ENCODE measurements around the gene PKP3. TPM values are rescaled to one million over a fixed set of nuclear protein-coding genes. Genes with fewer than 3 reads are reported as not detected.
A peak's percentile ranks its signal among the peaks of the same experiment; 100 is the strongest.

PKP3 gene
- polyA plus RNA-seq, 2 of the 4 experiments (the other 2 are of a cell fraction): 12.1 to 25.9 TPM

DNA sequence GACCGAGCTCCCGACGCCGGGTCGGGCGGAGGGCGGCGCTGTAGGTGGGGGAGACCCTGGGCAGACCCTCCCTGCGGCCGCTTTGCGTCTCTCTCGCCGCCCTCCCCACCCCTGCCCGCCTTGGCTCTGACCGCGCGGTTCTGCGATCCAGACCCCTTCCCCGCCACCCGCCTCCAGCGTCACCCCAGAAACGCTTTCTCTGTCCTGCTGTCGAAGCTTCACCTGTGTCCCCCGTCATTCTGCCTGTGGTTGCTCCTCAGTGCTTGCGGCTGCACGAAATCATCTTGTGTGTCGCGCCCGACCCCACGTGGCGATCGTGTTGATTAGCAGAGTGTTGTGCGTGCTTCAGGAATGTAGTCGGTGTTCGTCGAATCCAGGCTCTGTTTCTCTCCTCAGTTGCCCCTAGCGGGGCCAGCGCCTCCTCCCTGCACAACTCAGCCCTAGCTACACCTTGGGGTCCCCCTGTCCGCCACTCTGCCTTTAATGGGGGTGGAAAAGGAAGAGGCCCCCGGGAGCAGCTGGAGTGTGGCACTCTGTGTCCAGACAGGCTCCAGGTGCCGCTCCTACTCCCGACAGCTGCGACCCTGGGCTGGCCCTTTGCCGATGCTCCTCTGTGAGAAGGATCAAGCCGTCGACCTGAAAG, 56.9 kb downstream of the PKP3 start:
- H3K4me1 ChIP-seq: peaks cover 18% of the 10 kb centered on the region
- peak; percentile 66 to 69 for DNase-seq (ENCODE audit: low read depth in 1 of 2, low spot score in 1 of 2)
- H3K4me2 ChIP-seq: peak overlapping the region; percentile 84
- peak overlapping the region; percentile 98 for H3K4me3 ChIP-seq
- peak; percentile 8 to 17; a peak in 4 of 6 replicates for ATAC-seq
- peak overlapping the region; percentile 86 to 93 for H3K27ac ChIP-seq
- no peak for FAIRE-seq
- H3K9me3 ChIP-seq: no peaks in the 10 kb centered on the region
- CTCF ChIA-PET: interaction anchor here (0.8 to 8.4 kb wide), 14 partner anchors 11 to 232 kb away, joined by 3 to 112 read pairs (median 4); no protein-coding TSS in a partner anchor
- WGBS (ENCODE audit: missing lambda C conversion rate): 13% methylated on average over 40 of the region's 46 CpGs
- POLR2A ChIA-PET: interaction anchor here (0.6 to 2.2 kb wide), 3 partner anchors 44 to 244 kb away, joined by 3 to 11 read pairs (median 7); partner anchors contain the start of genes BET1L and RIC8A
- TF ChIP-seq ZSCAN20 (CRISPR knock-in tag; IDR thresholded peaks at IDR 0.05) (no peak), ESRRA (IDR thresholded peaks at IDR 0.05; ENCODE audit: borderline replicate concordance, low read length) (no peak), FOXS1 (CRISPR knock-in tag; IDR thresholded peaks at IDR 0.05) (no peak), EHMT2 (IDR thresholded peaks at IDR 0.05; ENCODE audit: low read depth) (no peak), HOXB13 (CRISPR knock-in tag; IDR thresholded peaks at IDR 0.05; ENCODE audit: low read depth) (no peak), NFE2L2 (conservative IDR thresholded peaks at IDR 0.05; ENCODE audit: low read length) (no peak), CHD2 (IDR thresholded peaks at IDR 0.05; ENCODE audit: low read length, partially characterized antibody) (no peak), RNF2 (IDR thresholded peaks at IDR 0.05; ENCODE audit: borderline replicate concordance, low read depth) (no peak), CBX8 (IDR thresholded peaks at IDR 0.05) (no peak), POLR2AphosphoS2 (conservative IDR thresholded peaks at IDR 0.05; ENCODE audit: low read length) (no peak), RAD21 (conservative IDR thresholded peaks at IDR 0.05 in 1 of 2, IDR thresholded peaks at IDR 0.05 in 1 of 2) (peak; percentile 46 to 48; a peak in 4 of 5 replicates), KDM1A (IDR thresholded peaks at IDR 0.05; ENCODE audit: low read depth) (no peak), RARB (CRISPR knock-in tag; IDR thresholded peaks at IDR 0.05) (no peak), NR3C1 (IDR thresholded peaks at IDR 0.05) (no peak), ZNF302 (CRISPR knock-in tag; IDR thresholded peaks at IDR 0.05) (no peak), HDAC2 (IDR thresholded peaks at IDR 0.05) (no peak), SMC3 (IDR thresholded peaks at IDR 0.05) (no peak), FOSB (CRISPR knock-in tag; IDR thresholded peaks at IDR 0.05) (no peak), HOXB5 (CRISPR knock-in tag; IDR thresholded peaks at IDR 0.05) (no peak), JUN (IDR thresholded peaks at IDR 0.05) (no peak), HOXA7 (CRISPR knock-in tag; IDR thresholded peaks at IDR 0.05) (no peak), NPAS2 (CRISPR knock-in tag; IDR thresholded peaks at IDR 0.05; ENCODE audit: borderline replicate concordance) (no peak), FOSL2 (IDR thresholded peaks at IDR 0.05) (no peak), FOSL2 (CRISPR knock-in tag; IDR thresholded peaks at IDR 0.05) (no peak), MYC (IDR thresholded peaks at IDR 0.05; ENCODE audit: borderline replicate concordance, low read length) (peak; percentile 24; the same call in 1 of the 2 replicates)
- TF ChIP-seq, protein P1, sequence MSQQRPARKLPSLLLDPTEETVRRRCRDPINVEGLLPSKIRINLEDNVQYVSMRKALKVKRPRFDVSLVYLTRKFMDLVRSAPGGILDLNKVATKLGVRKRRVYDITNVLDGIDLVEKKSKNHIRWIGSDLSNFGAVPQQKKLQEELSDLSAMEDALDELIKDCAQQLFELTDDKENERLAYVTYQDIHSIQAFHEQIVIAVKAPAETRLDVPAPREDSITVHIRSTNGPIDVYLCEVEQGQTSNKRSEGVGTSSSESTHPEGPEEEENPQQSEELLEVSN (IDR thresholded peaks at IDR 0.05; ENCODE audit: borderline replicate concordance, low read depth): no peak; the same call in 1 of the 2 replicates
- TF ChIP-seq, protein P2, sequence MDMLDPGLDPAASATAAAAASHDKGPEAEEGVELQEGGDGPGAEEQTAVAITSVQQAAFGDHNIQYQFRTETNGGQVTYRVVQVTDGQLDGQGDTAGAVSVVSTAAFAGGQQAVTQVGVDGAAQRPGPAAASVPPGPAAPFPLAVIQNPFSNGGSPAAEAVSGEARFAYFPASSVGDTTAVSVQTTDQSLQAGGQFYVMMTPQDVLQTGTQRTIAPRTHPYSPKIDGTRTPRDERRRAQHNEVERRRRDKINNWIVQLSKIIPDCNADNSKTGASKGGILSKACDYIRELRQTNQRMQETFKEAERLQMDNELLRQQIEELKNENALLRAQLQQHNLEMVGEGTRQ (IDR thresholded peaks at IDR 0.05): no peak
- TF ChIP-seq, protein P3, sequence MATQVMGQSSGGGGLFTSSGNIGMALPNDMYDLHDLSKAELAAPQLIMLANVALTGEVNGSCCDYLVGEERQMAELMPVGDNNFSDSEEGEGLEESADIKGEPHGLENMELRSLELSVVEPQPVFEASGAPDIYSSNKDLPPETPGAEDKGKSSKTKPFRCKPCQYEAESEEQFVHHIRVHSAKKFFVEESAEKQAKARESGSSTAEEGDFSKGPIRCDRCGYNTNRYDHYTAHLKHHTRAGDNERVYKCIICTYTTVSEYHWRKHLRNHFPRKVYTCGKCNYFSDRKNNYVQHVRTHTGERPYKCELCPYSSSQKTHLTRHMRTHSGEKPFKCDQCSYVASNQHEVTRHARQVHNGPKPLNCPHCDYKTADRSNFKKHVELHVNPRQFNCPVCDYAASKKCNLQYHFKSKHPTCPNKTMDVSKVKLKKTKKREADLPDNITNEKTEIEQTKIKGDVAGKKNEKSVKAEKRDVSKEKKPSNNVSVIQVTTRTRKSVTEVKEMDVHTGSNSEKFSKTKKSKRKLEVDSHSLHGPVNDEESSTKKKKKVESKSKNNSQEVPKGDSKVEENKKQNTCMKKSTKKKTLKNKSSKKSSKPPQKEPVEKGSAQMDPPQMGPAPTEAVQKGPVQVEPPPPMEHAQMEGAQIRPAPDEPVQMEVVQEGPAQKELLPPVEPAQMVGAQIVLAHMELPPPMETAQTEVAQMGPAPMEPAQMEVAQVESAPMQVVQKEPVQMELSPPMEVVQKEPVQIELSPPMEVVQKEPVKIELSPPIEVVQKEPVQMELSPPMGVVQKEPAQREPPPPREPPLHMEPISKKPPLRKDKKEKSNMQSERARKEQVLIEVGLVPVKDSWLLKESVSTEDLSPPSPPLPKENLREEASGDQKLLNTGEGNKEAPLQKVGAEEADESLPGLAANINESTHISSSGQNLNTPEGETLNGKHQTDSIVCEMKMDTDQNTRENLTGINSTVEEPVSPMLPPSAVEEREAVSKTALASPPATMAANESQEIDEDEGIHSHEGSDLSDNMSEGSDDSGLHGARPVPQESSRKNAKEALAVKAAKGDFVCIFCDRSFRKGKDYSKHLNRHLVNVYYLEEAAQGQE (IDR thresholded peaks at IDR 0.05): no peak
- TF ChIP-seq, protein P4, sequence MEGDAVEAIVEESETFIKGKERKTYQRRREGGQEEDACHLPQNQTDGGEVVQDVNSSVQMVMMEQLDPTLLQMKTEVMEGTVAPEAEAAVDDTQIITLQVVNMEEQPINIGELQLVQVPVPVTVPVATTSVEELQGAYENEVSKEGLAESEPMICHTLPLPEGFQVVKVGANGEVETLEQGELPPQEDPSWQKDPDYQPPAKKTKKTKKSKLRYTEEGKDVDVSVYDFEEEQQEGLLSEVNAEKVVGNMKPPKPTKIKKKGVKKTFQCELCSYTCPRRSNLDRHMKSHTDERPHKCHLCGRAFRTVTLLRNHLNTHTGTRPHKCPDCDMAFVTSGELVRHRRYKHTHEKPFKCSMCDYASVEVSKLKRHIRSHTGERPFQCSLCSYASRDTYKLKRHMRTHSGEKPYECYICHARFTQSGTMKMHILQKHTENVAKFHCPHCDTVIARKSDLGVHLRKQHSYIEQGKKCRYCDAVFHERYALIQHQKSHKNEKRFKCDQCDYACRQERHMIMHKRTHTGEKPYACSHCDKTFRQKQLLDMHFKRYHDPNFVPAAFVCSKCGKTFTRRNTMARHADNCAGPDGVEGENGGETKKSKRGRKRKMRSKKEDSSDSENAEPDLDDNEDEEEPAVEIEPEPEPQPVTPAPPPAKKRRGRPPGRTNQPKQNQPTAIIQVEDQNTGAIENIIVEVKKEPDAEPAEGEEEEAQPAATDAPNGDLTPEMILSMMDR (IDR thresholded peaks at IDR 0.05): peak; percentile 10; the same call in 1 of the 3 replicates
- TF ChIP-seq, protein P5, sequence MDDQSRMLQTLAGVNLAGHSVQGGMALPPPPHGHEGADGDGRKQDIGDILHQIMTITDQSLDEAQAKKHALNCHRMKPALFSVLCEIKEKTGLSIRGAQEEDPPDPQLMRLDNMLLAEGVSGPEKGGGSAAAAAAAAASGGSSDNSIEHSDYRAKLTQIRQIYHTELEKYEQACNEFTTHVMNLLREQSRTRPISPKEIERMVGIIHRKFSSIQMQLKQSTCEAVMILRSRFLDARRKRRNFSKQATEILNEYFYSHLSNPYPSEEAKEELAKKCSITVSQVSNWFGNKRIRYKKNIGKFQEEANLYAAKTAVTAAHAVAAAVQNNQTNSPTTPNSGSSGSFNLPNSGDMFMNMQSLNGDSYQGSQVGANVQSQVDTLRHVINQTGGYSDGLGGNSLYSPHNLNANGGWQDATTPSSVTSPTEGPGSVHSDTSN (IDR thresholded peaks at IDR 0.05): no peak
- TF ChIP-seq, protein P6, sequence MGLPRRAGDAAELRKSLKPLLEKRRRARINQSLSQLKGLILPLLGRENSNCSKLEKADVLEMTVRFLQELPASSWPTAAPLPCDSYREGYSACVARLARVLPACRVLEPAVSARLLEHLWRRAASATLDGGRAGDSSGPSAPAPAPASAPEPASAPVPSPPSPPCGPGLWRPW (IDR thresholded peaks at IDR 0.05): no peak
- TF ChIP-seq, protein P7, sequence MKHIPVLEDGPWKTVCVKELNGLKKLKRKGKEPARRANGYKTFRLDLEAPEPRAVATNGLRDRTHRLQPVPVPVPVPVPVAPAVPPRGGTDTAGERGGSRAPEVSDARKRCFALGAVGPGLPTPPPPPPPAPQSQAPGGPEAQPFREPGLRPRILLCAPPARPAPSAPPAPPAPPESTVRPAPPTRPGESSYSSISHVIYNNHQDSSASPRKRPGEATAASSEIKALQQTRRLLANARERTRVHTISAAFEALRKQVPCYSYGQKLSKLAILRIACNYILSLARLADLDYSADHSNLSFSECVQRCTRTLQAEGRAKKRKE (CRISPR knock-in tag; IDR thresholded peaks at IDR 0.05; ENCODE audit: low read depth): no peak
